GM10847 (cell line): ENCODE data around the gene SERPINE1.

Experiments used
- POLR2A ChIP-seq: IDR thresholded peaks from 2 replicates; pipeline ENCODE4 v1.6.1; 2011; ENCODE audit not compliant: insufficient read length; ENCODE audit errors: extremely low read depth

Gene SERPINE1

GRCh38 chr7:101097561-101097960 is 29.3 kb upstream of the SERPINE1 start:
- no peak for TF ChIP-seq POLR2A

- TF ChIP-seq POLR2A, result no peak
Measured at GRCh38 chr7:101099969-101100781, 26.7 kb upstream of the SERPINE1 start.

- no peak for TF ChIP-seq POLR2A
Measured at GRCh38 chr7:101100858-101101847, 25.8 kb upstream of the SERPINE1 start.

- TF ChIP-seq POLR2A, result no peak
Measured at GRCh38 chr7:101102026-101102425, 24.9 kb upstream of the SERPINE1 start.

GRCh38 chr7:101104193-101104713 is 22.7 kb upstream of the SERPINE1 start:
- TF ChIP-seq POLR2A, result no peak

GRCh38 chr7:101104799-101105198 is 22.1 kb upstream of the SERPINE1 start:
- no peak for TF ChIP-seq POLR2A

- no peak for TF ChIP-seq POLR2A
Measured at GRCh38 chr7:101106386-101106785, 20.5 kb upstream of the SERPINE1 start.

- TF ChIP-seq POLR2A, result no peak
Measured at GRCh38 chr7:101108330-101108857, 18.5 kb upstream of the SERPINE1 start.

- no peak for TF ChIP-seq POLR2A
Measured at GRCh38 chr7:101108961-101109360, 17.9 kb upstream of the SERPINE1 start.

- TF ChIP-seq POLR2A, result no peak
Measured at GRCh38 chr7:101109368-101109767, 17.5 kb upstream of the SERPINE1 start.

- no peak for TF ChIP-seq POLR2A
Measured at GRCh38 chr7:101111261-101111660, 15.6 kb upstream of the SERPINE1 start.

GRCh38 chr7:101112233-101112632 is 14.7 kb upstream of the SERPINE1 start:
- no peak for TF ChIP-seq POLR2A

- no peak for TF ChIP-seq POLR2A
Measured at GRCh38 chr7:101113836-101114235, 13.1 kb upstream of the SERPINE1 start.

- TF ChIP-seq POLR2A, result no peak
Measured at GRCh38 chr7:101114492-101114891, 12.4 kb upstream of the SERPINE1 start.

GRCh38 chr7:101115215-101115614 is 11.7 kb upstream of the SERPINE1 start:
- TF ChIP-seq POLR2A, result no peak
